SK-N-SH (cell line): ENCODE results near the gene DNAH10. TPM values are rescaled to one million over a fixed set of nuclear protein-coding genes. Genes with fewer than 3 reads are reported as not detected.

ENCODE experiments used
- CTCF ChIA-PET: fragments of 300-600, 350-600 bp; formaldehyde crosslinking; extraction: SDS; loops from one replicate; lab custom pipeline; 2021; lab: Yijun Ruan, JAX
- POLR2A ChIA-PET: fragments of 350-600 bp; sonication (Branson Sonifier 250); formaldehyde crosslinking; extraction: SDS; loops from one replicate; lab custom pipeline; 2020; ENCODE audit warnings: antibody characterized with exemption, inconsistent platforms; lab: Yijun Ruan, JAX
- DNase-seq: peaks from one replicate; pipeline ENCODE4 v3.0.0; 2012
- H2AFZ ChIP-seq: fragments of 200-600 bp; sonication (generic); 2 replicates; pipeline ENCODE4 v1.8.1; 2016; ENCODE audit warnings: antibody characterized with exemption, mild to moderate bottlenecking, low read depth
- H3F3A ChIP-seq: fragments of 200-600 bp; sonication (generic); replicated peaks from 2 replicates; pipeline ENCODE3; 2016; ENCODE audit warnings: antibody characterized with exemption, mild to moderate bottlenecking; ENCODE audit not compliant: insufficient read depth
- H3K27ac ChIP-seq, 2 experiments: fragments of 200-500 bp in 1 of 2; fragments of 200-600 bp in 1 of 2; sonication (Bioruptor generic) in 1 of 2; sonication (generic), shearing (Covaris generic) in 1 of 2; 2 replicates each; pipeline versions ENCODE4 v1.5.1 to v1.6.1; 2014 to 2016; ENCODE audit warnings: low read depth in 2 of 2, inconsistent platforms in 1 of 2, low read length in 1 of 2, mild to moderate bottlenecking in 1 of 2, mixed read lengths in 1 of 2
- H3K27me3 ChIP-seq: fragments of 200-600 bp; sonication (generic), shearing (Covaris generic); 2 replicates; pipeline ENCODE4 v1.6.1; 2016; ENCODE audit warnings: mixed run types; ENCODE audit not compliant: insufficient read depth
- H3K36me3 ChIP-seq, 2 experiments: fragments of 200-500 bp in 1 of 2; fragments of 200-600 bp in 1 of 2; sonication (Bioruptor generic) in 1 of 2; sonication (generic) in 1 of 2; replicated peaks in 1 of 2; 2 replicates each; pipeline versions ENCODE3 to v1.5.1; 2014 to 2016; ENCODE audit warnings: low read length in 1 of 2, mild to moderate bottlenecking in 1 of 2; ENCODE audit not compliant: insufficient read depth in 2 of 2, control insufficient read depth in 1 of 2
- H3K4me1 ChIP-seq, 2 experiments: fragments of 200-500 bp in 1 of 2; fragments of 200-600 bp in 1 of 2; sonication (Bioruptor generic) in 1 of 2; sonication (generic), shearing (Covaris generic) in 1 of 2; 2 replicates each; pipeline versions ENCODE4 v1.5.1 to v1.6.1; 2014 to 2016; ENCODE audit warnings: low read depth in 1 of 2, low read length in 1 of 2, mixed run types in 1 of 2; ENCODE audit not compliant: insufficient read depth in 2 of 2, control insufficient read depth in 1 of 2
- H3K4me2 ChIP-seq: fragments of 200-600 bp; sonication (generic), shearing (Covaris generic); 2 replicates; pipeline ENCODE4 v1.6.1; 2017; ENCODE audit warnings: mixed run types
- H3K4me3 ChIP-seq, 2 experiments: fragments of 200-500 bp in 1 of 2; fragments of 200-600 bp in 1 of 2; sonication (Bioruptor generic) in 1 of 2; sonication (generic), shearing (Covaris generic) in 1 of 2; 2 replicates each; pipeline versions ENCODE4 v1.5.1 to v1.8.1; 2014 to 2016; ENCODE audit warnings: low read depth in 2 of 2, inconsistent platforms in 1 of 2, low read length in 1 of 2, mild to moderate bottlenecking in 1 of 2, mixed read lengths in 1 of 2, moderate library complexity in 1 of 2
- H3K79me2 ChIP-seq: fragments of 200-600 bp; sonication (generic); 2 replicates; pipeline ENCODE4 v1.8.1; 2017; ENCODE audit warnings: mild to moderate bottlenecking; ENCODE audit not compliant: insufficient read depth
- H3K9ac ChIP-seq: fragments of 200-600 bp; sonication (generic); 2 replicates; pipeline ENCODE4 v1.6.1; 2017; ENCODE audit warnings: mixed run types
- H3K9me2 ChIP-seq: fragments of 200-600 bp; sonication (generic); 2 replicates; pipeline ENCODE4 v1.6.1; 2017; ENCODE audit warnings: mixed run types
- H3K9me3 ChIP-seq: fragments of 200-600 bp; sonication (generic); 2 replicates; pipeline ENCODE4 v1.6.1; 2017; ENCODE audit warnings: mixed run types, mild to moderate bottlenecking, moderate library complexity
- H4K20me1 ChIP-seq: fragments of 200-600 bp; sonication (generic); 2 replicates; pipeline ENCODE4 v1.6.1; 2017; ENCODE audit warnings: mild to moderate bottlenecking, mixed run types; ENCODE audit not compliant: insufficient read depth
- CHD2 ChIP-seq: fragments of 150-350 bp; IDR thresholded peaks from 2 replicates; pipeline ENCODE4 v1.6.1; 2018; ENCODE audit warnings: low read length; ENCODE audit not compliant: partially characterized antibody
- FOXJ3 ChIP-seq: sonication (generic); formaldehyde crosslinking; IDR thresholded peaks from 2 replicates; pipeline ENCODE4 v1.5.1; 2020; ENCODE audit warnings: mild to moderate bottlenecking, missing genetic modification reagents
- FOXM1 ChIP-seq: IDR thresholded peaks from 2 replicates; pipeline ENCODE4 v1.4.0; 2012; ENCODE audit warnings: low read depth, mild to moderate bottlenecking
- POLR2AphosphoS5 ChIP-seq: IDR thresholded peaks from 2 replicates; pipeline ENCODE4 v1.6.1; 2012; ENCODE audit warnings: low read depth, low read length
- RAD21 ChIP-seq: IDR thresholded peaks from 2 replicates; pipeline ENCODE4 v1.6.1; 2012; ENCODE audit warnings: mild to moderate bottlenecking, low read length
- RCOR1 ChIP-seq: fragments of 150-350 bp; IDR thresholded peaks from 2 replicates; pipeline ENCODE4 v1.6.1; 2017; ENCODE audit warnings: antibody characterized with exemption, low read length
- SIN3A ChIP-seq: IDR thresholded peaks from 2 replicates; pipeline ENCODE4 v1.6.1; 2012; ENCODE audit warnings: low read depth, mild to moderate bottlenecking, low read length, moderate library complexity, borderline replicate concordance
- SMC3 ChIP-seq: IDR thresholded peaks from 2 replicates; pipeline ENCODE4 v1.6.1; 2012; ENCODE audit warnings: low read depth, low read length, improper control_type of control experiment
- TCF12 ChIP-seq: IDR thresholded peaks from 2 replicates; pipeline ENCODE4 v1.4.0; 2012
- TEAD4 ChIP-seq: IDR thresholded peaks from 2 replicates; pipeline ENCODE4 v1.4.0; 2012; ENCODE audit warnings: mild to moderate bottlenecking, borderline replicate concordance; ENCODE audit not compliant: insufficient read depth
- WGBS: methylation state at CpG from one replicate; pipeline ENCODE4 v1.1.6; 2017; ENCODE audit warnings: low lambda C conversion rate; 5-methylcytosine and 5-hydroxymethylcytosine counted together
- polyA plus RNA-seq, 3 experiments: library from polyadenylated mRNA; depleted of rRNA; stranded (reverse); fragments of >200 nt; gene quantifications; 2 replicates each; pipeline ENCODE4 v1.2.3, GENCODE V29; 2012
- TF ChIP-seq, protein P1 (sequence below): IDR thresholded peaks from 2 replicates; pipeline ENCODE4; 2012
- TF ChIP-seq, protein P2 (sequence below): IDR thresholded peaks from 2 replicates; pipeline ENCODE4 v1.4.0; 2012; ENCODE audit warnings: low read depth, borderline replicate concordance
- TF ChIP-seq, protein P3 (sequence below): IDR thresholded peaks from 2 replicates; pipeline ENCODE4 v1.4.0; 2012; ENCODE audit warnings: low read depth, borderline replicate concordance

Gene DNAH10, protein sequence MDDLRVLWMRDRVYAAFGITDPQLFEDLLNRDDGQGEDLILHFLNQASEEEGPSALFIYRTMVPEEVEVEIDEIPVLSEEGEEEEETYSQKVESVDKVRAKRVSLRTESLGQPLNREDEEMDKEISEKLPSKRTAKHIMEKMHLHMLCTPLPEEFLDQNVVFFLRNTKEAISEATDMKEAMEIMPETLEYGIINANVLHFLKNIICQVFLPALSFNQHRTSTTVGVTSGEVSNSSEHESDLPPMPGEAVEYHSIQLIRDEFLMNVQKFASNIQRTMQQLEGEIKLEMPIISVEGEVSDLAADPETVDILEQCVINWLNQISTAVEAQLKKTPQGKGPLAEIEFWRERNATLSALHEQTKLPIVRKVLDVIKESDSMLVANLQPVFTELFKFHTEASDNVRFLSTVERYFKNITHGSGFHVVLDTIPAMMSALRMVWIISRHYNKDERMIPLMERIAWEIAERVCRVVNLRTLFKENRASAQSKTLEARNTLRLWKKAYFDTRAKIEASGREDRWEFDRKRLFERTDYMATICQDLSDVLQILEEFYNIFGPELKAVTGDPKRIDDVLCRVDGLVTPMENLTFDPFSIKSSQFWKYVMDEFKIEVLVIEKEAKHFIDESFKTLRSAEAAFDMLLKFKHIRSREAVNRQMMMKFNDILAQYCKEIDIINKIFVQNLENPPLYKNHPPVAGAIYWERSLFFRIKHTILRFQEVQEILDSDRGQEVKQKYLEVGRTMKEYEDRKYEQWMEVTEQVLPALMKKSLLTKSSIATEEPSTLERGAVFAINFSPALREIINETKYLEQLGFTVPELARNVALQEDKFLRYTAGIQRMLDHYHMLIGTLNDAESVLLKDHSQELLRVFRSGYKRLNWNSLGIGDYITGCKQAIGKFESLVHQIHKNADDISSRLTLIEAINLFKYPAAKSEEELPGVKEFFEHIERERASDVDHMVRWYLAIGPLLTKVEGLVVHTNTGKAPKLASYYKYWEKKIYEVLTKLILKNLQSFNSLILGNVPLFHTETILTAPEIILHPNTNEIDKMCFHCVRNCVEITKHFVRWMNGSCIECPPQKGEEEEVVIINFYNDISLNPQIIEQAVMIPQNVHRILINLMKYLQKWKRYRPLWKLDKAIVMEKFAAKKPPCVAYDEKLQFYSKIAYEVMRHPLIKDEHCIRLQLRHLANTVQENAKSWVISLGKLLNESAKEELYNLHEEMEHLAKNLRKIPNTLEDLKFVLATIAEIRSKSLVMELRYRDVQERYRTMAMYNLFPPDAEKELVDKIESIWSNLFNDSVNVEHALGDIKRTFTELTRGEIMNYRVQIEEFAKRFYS (N-terminal part only)
- polyA plus RNA-seq (2012; rRNA removed) = 0.13 and 0.15 TPM in 2 replicates
- polyA plus RNA-seq (2012; cell fraction: cytosol; rRNA removed) = 0.04 and 0.08 TPM in 2 replicates
- 0.12 and 0.19 TPM in 2 replicates for polyA plus RNA-seq (2012; cell fraction: nucleus; rRNA removed)

DNA sequence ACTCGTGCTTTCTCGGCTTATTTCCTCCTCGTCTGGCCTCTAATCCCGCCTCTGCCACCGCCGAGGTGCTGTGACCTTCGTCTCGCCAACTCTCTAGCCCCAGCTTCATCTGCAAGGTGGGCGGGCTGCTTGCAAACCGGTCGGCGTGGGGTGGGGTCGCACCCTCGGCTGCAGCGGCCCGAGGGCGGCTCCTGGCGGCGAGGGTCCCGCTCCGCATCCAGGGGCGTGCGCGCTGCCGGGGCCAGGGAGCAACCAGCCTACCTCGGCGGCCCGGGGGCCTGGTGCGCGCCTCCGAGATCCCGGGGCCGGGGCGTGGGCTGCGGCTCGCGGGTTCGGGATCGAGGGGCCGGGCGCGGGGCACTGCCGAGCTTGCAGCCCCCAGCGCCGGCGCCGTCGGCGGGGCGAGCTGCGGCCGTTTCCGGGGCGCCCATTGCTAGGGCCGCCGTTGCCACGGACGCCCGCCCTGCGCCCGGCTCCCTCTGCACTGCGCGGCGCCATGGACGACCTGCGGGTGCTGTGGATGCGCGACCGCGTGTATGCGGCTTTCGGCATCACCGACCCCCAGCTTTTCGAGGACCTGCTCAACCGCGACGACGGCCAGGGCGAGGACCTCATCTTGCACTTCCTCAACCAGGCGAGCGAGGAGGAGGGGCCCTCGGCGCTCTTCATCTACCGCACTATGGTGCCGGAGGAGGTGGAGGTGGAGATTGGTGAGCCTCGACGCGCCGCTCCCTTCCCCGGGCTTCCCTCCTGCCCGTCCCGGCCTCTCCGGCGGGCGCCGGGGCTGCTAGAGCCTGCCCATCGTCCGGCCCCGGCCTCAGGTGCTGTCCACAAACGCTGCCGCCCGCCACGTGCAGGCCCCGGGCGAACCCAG lies at the start of gene DNAH10:
TSS of gene DNAH10 (plus strand) at position 461 of the 874 bp plus-strand sequence. CDS start at position 497, 36 bp downstream.
- DNase-seq = no peak

More for the DNA sequence above, at the start of gene DNAH10:
- H3K9me2 ChIP-seq = no peaks in the 10 kb centered on the region
- no peaks in the 10 kb centered on the region for H3K4me1 ChIP-seq
- H3K27me3 ChIP-seq = no peaks in the 10 kb centered on the region
- no peaks in the 10 kb centered on the region for H3K79me2 ChIP-seq
- H3F3A ChIP-seq = no peaks in the 10 kb centered on the region
- ChIA-PET CTCF (interaction anchor here (1.0 kb wide), 1 partner anchor 17 kb away, joined by 3 read pairs; no protein-coding TSS in a partner anchor), POLR2A (no interaction called here)
- H3K36me3 ChIP-seq = peaks cover 14 to 19% of the 10 kb centered on the region in 2 experiments
- no peak within 1 kb of the TSS; a peak in 1 of 4 replicates for H3K4me3 ChIP-seq
- H3K27ac ChIP-seq = no peak within 1 kb of the TSS
- H3K4me2 ChIP-seq = no peak within 1 kb of the TSS
- H4K20me1 ChIP-seq = no peaks in the 10 kb centered on the region
- 80% methylated on average over 31 of the region's 105 CpGs for WGBS
- TF ChIP-seq SIN3A (no peak), FOXM1 (no peak), RAD21 (no peak), CHD2 (no peak), TEAD4 (no peak), RCOR1 (no peak), FOXJ3 (no peak), POLR2AphosphoS5 (no peak), SMC3 (no peak), TCF12 (no peak)
- TF ChIP-seq, protein P1, sequence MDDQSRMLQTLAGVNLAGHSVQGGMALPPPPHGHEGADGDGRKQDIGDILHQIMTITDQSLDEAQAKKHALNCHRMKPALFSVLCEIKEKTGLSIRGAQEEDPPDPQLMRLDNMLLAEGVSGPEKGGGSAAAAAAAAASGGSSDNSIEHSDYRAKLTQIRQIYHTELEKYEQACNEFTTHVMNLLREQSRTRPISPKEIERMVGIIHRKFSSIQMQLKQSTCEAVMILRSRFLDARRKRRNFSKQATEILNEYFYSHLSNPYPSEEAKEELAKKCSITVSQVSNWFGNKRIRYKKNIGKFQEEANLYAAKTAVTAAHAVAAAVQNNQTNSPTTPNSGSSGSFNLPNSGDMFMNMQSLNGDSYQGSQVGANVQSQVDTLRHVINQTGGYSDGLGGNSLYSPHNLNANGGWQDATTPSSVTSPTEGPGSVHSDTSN = no peak
- TF ChIP-seq, protein P2, sequence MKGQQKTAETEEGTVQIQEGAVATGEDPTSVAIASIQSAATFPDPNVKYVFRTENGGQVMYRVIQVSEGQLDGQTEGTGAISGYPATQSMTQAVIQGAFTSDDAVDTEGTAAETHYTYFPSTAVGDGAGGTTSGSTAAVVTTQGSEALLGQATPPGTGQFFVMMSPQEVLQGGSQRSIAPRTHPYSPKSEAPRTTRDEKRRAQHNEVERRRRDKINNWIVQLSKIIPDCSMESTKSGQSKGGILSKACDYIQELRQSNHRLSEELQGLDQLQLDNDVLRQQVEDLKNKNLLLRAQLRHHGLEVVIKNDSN = no peak
- TF ChIP-seq, protein P3, sequence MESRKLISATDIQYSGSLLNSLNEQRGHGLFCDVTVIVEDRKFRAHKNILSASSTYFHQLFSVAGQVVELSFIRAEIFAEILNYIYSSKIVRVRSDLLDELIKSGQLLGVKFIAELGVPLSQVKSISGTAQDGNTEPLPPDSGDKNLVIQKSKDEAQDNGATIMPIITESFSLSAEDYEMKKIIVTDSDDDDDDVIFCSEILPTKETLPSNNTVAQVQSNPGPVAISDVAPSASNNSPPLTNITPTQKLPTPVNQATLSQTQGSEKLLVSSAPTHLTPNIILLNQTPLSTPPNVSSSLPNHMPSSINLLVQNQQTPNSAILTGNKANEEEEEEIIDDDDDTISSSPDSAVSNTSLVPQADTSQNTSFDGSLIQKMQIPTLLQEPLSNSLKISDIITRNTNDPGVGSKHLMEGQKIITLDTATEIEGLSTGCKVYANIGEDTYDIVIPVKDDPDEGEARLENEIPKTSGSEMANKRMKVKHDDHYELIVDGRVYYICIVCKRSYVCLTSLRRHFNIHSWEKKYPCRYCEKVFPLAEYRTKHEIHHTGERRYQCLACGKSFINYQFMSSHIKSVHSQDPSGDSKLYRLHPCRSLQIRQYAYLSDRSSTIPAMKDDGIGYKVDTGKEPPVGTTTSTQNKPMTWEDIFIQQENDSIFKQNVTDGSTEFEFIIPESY = no peak
- no peak within 1 kb of the TSS for H2AFZ ChIP-seq
- no peak within 1 kb of the TSS for H3K9ac ChIP-seq
- no peaks in the 10 kb centered on the region for H3K9me3 ChIP-seq
